Endothelial cell of hepatic sinusoid (primary cell): ENCODE results near the gene PCDHB11.
"Not testable (repeated sequence)": the region's sequence is repeated elsewhere in the genome, so short reads cannot be mapped to it uniquely, and the experiment has no call there.

Experiments
- in situ Hi-C: cut with HindIII; loops from 2 replicates; pipeline ENCODE4 v1.10.0; 2017; ENCODE audit warnings: low sequenced_read_pairs

PCDHB11 gene

DNA sequence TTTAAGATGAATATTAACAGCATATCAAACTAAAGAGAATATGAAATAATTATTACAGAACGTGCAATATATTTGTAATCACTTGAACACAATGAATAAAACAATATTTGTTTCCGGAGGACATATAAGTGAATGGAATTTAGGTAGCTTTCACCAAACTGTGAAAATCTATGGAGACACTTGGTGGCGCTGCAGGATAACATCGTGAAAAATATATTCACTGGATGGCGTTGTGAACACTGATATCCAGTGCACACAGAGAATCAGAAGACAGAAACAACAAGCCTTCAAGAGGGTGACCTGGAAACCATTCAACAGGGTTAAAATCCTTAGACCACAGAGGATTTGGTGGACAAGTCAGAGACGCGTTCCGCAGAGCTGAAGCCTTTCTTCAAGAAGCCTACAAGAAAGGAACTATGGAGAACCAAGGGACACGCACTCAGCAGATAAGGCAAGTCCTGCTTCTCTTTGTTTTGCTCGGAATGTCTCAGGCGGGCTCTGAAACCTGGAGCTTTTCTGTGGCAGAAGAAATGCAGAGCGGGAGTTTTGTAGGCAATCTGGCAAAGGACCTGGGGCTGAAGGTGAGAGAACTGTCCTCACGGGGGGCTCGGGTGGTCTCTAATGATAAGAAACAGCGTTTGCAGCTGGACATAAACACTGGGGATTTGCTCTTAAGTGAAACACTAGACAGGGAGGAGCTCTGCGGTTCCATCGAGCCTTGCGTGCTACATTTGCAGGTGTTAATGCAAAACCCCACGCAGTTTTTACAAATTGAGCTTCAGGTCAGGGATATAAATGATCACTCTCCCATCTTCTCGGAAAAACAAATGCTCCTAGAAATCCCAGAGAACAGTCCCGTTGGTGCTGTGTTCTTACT is at the start of gene PCDHB11:
Gene PCDHB11, plus strand, starts transcription at position 269 of the 877 bp plus-strand sequence. Its CDS starts 148 bp downstream, at position 417.
- in situ Hi-C loops = no loop called here

DNA sequence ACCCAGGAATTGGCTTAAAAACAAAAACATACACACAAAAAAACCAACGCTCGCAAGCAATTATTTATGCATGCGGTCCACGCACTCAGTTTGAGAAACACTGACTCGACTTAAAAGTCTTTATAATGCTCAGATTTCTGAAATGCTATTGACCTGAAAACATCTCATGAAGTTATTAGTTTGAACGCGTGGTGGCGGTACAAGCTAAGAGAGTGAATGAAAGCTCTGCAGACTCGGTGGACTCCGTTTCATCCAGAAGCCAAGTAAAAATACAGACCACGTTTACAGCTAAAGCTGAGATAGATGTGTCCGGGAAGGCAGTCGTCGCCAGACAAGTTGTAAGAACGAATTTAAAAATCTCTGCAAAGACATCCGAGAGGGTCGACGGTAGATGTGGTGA is 49.6 kb upstream of the PCDHB11 start, which contains the start of gene PCDHB6:
Gene PCDHB6, plus strand, starts transcription at position 246 of the 400 bp plus-strand sequence. CDS start 201 bp downstream, outside the sequence.
- in situ Hi-C loops = no loop called here

DNA sequence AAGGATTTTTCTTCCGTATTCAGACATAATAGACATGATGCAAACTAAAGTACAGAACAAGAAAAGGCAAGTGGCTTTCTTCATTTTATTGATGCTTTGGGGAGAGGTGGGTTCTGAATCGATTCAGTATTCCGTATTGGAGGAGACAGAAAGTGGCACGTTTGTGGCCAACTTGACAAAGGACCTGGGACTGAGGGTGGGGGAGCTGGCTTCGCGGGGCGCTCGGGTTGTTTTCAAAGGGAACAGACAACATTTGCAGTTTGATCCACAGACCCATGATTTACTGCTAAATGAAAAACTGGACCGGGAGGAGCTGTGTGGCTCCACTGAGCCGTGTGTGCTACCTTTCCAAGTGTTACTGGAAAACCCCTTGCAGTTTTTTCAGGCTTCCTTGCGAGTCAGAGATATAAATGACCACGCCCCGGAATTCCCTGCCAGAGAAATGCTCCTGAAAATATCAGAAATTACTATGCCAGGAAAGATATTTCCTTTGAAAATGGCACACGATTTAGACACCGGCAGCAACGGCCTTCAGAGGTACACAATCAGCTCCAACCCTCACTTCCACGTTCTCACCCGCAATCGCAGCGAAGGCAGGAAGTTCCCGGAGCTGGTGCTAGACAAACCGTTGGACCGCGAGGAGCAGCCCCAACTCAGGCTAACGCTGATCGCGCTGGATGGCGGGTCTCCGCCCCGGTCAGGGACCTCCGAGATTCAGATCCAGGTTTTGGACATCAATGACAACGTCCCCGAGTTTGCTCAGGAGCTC is 49.0 kb upstream of the PCDHB11 start:
- in situ Hi-C loops = no loop called here

DNA sequence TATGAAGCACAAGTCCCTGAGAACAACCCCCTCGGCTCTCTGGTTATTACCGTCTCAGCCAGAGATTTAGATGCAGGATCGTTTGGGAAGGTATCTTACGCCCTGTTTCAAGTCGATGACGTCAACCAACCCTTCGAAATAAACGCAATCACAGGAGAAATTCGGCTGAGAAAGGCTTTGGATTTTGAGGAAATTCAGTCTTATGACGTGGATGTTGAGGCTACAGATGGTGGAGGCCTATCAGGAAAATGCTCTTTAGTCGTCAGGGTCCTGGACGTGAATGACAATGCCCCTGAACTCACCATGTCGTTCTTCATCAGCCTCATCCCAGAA is 48.5 kb upstream of the PCDHB11 start:
- in situ Hi-C loops = no loop called here

DNA sequence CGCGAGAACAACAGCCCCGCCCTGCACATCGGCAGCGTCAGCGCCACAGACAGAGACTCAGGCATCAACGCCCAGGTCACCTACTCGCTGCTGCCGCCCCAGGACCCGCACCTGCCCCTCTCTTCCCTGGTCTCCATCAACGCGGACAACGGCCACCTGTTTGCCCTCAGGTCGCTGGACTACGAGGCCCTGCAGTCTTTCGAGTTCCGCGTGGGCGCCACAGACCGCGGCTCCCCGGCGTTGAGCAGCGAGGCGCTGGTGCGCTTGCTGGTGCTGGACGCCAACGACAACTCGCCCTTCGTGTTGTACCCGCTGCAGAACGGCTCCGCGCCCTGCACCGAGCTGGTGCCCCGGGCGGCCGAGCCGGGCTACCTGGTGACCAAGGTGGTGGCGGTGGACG is 47.8 kb upstream of the PCDHB11 start:
- in situ Hi-C loops = not testable (repeated sequence)

DNA sequence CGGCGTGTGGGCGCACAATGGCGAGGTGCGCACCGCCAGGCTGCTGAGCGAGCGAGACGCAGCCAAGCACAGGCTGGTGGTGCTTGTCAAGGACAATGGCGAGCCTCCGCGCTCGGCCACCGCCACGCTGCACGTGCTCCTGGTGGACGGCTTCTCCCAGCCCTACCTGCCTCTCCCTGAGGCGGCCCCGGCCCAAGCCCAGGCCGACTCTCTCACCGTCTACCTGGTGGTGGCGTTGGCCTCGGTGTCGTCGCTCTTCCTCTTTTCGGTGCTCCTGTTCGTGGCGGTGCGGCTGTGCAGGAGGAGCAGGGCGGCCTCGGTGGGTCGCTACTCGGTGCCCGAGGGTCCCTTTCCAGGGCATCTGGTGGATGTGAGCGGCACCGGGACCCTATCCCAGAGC is 47.3 kb upstream of the PCDHB11 start:
- in situ Hi-C loops = not testable (repeated sequence)

DNA sequence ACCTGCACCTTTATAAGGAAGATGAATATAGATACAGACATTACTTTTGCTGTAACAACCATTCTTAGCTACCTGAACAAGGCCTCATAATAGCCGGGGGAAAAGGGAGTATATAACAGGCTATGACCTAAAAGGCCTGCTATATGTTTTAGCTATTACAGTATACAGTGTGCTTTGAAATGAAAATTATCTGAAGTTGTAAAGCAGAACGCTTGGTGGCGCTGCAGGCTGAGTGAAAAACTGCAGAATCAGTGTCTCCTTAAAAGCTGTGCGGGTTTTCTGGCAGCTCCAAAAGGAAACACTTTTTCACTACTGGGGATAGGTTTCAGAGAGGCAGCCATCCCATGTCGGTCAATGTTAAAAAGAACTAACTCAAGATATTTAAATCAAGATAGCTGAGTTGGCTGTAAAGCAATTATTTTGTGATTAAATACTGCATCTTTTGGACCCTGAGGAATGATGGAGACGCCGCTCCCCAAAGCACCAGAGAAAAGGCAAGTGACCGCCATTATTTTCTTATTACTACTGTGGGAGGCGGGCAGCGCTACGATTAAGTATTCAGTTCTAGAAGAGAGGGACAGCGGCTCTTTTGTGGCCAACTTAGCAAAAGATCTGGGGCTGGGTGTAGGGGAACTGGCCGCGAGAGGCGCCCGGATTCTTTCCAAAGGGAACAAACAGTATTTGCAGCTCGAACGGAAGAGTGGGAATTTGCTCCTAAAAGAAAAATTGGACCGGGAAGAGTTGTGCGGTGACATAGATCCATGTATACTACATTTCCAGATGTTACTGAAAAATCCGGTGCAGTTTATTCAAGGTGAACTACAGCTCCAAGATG is 43.7 kb upstream of the PCDHB11 start:
- in situ Hi-C loops = no loop called here

DNA sequence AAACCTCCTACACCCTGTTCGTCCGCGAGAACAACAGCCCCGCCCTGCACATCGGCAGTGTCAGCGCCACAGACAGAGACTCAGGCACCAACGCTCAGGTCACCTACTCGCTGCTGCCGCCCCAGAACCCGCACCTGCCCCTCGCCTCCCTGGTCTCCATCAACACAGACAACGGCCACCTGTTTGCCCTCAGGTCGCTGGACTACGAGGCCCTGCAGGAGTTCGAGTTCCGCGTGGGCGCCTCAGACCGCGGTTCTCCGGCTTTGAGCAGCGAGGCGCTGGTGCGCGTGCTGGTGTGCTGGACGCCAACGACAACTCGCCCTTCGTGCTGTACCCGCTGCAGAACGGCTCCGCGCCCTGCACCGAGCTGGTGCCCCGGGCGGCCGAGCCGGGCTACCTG is 42.1 kb upstream of the PCDHB11 start:
- in situ Hi-C loops = not testable (repeated sequence)

DNA sequence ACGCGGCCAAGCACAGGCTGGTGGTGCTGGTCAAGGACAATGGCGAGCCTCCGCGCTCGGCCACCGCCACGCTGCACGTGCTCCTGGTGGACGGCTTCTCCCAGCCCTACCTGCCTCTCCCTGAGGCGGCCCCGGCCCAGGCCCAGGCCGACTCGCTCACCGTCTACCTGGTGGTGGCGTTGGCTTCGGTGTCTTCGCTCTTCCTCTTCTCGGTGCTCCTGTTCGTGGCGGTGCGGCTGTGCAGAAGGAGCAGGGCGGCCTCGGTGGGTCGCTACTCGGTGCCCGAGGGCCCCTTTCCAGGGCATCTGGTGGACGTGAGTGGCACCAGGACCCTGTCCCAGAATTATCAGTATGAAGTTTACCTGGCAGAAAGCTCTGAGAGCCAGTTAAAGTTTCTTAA is 41.5 kb upstream of the PCDHB11 start:
- in situ Hi-C loops = not testable (repeated sequence)

DNA sequence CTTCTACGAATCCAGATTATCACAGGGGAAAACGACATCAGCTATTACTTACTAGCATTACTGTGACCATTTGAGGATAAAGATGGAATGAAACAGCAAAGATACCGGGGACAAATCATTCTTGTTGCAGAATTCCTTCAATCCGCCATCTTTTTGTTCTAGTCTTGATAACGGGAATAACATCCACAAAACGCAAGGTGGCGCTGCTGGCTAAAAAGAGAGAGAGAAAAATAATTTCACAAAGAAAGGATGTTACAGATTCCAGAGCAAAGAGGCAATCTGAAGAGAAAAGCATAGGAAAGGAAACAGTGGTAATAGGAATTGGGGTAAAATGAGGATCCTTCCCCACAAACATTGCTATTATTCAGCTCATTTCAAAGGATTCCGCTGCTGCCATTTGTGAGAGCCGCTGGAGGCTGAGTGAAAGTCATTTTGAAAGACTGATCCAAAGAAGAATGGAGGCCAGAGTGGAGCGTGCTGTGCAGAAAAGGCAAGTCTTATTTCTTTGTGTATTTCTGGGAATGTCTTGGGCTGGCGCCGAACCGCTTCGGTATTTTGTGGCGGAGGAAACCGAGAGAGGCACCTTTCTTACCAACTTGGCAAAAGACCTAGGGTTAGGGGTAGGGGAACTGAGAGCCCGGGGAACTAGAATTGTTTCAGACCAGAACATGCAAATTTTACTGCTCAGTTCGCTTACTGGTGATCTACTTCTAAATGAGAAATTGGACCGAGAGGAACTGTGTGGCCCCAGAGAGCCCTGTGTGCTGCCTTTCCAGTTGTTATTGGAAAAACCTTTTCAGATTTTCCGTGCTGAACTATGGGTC is 26.8 kb upstream of the PCDHB11 start, which contains the start of gene PCDHB7:
Gene PCDHB7, plus strand, starts transcription at position 264 of the 824 bp plus-strand sequence. Its CDS starts 192 bp downstream, at position 456.
- in situ Hi-C loops = no loop called here

DNA sequence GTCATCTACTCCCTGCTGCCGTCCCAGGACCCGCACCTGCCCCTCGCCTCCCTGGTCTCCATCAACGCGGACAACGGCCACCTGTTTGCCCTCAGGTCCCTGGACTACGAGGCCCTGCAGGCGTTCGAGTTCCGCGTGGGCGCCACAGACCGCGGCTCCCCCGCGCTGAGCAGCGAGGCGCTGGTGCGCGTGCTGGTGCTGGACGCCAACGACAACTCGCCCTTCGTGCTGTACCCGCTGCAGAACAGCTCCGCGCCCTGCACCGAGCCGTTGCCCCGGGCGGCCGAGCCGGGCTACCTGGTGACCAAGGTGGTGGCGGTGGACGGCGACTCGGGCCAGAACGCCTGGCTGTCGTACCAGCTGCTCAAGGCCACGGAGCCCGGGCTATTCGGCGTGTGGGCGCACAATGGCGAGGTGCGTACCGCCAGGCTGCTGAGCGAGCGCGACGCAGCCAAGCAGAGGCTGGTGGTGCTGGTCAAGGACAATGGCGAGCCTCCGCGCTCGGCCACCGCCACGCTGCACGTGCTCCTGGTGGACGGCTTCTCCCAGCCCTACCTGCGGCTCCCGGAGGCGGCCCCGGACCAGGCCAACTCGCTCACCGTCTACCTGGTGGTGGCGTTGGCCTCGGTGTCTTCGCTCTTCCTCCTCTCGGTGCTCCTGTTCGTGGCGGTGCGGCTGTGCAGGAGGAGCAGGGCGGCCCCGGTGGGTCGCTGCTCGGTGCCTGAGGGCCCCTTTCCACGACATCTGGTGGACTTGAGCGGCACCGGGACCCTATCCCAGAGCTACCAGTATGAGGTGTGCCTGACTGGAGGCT is 24.9 kb upstream of the PCDHB11 start:
- in situ Hi-C loops = loop anchor here (5.0 kb wide), 1 partner anchor 63 kb away; no protein-coding TSS in a partner anchor

DNA sequence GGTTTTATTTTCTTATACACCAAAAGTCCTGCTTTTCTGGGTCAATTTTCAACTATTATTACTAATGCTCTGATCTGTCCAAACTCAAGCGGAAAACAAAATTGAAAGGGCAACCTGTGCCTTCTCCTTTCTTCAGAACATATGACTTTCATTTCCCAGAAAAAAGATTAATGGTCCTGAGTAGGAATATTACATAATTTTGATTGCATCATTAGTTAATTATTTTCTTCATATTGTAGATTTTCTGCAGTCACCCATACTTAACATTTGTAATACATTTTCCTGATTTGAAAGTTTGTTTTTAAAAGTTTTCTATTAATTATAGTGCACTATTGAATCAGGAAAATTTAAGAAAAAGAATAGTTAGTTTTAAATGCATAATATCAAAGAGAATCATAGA is 23.5 kb upstream of the PCDHB11 start:
- in situ Hi-C loops = loop anchor here (5.0 kb wide), 1 partner anchor 61 kb away; no protein-coding TSS in a partner anchor

DNA sequence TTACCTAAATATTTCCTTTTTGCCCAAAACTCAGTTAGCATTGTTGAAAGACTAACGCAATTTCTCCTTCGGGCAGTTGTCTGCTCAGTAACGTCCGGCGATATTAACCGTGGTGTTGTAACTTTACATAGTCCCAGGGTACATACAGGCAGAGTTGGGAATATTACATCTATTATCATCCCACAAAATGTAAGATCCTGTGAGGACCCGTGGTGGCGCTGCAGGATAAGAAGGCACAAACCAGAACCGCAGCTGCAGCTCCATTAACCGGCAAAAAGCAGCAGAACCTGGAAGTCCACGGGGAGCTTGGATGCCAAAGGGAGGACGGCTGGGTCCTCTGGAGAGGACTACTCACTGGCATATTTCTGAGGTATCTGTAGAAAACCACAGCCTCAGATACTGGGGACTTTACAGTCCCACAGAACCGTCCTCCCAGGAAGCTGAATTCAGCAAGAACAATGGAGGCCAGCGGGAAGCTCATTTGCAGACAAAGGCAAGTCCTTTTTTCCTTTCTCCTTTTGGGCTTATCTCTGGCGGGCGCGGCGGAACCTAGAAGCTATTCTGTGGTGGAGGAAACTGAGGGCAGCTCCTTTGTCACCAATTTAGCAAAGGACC is 21.7 kb upstream of the PCDHB11 start, which contains the start of gene PCDHB8:
Gene PCDHB8, plus strand, starts transcription at position 214 of the 615 bp plus-strand sequence. Its CDS starts 245 bp downstream, at position 459.
- in situ Hi-C loops = loop anchor here (5.0 kb wide), 1 partner anchor 60 kb away; no protein-coding TSS in a partner anchor

DNA sequence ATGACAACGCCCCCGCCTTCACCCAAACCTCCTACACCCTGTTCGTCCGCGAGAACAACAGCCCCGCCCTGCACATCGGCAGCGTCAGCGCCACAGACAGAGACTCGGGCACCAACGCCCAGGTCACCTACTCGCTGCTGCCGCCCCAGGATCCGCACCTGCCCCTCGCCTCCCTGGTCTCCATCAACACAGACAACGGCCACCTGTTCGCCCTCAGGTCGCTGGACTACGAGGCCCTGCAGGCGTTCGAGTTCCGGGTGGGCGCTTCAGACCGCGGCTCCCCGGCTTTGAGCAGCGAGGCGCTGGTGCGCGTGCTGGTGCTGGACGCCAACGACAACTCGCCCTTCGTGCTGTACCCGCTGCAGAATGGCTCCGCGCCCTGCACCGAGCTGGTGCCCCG is 20.1 kb upstream of the PCDHB11 start:
- in situ Hi-C loops = loop anchor here (5.0 kb wide), 1 partner anchor 58 kb away; no protein-coding TSS in a partner anchor

DNA sequence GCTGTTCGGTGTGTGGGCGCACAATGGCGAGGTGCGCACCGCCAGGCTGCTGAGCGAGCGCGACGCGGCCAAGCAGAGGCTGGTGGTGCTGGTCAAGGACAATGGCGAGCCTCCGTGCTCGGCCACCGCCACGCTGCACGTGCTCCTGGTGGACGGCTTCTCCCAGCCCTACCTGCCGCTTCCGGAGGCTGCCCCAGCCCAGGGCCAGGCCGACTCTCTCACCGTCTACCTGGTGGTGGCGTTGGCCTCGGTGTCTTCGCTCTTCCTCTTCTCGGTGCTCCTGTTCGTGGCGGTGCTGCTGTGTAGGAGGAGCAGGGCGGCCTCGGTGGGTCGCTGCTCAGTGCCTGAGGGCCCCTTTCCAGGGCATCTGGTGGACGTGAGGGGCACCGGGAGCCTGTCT is 19.6 kb upstream of the PCDHB11 start:
- in situ Hi-C loops = loop anchor here (5.0 kb wide), 1 partner anchor 57 kb away; no protein-coding TSS in a partner anchor

DNA sequence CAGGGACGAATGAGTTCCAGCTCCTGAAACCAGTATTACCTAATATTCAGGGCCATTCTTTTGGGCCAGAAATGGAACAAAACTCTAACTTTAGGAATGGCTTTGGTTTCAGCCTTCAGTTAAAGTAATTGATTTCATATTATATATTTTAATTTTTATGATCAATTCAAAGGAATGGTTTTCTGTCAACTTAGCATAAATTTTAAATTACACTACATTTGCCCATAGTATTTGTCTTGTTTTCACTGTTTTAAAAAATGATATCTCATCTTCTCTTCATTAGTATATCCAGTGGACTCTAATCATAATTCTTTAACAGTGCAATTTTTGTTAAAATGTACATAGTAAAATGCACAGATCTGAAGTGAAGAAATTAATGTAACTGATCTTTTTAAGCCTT is 19.1 kb upstream of the PCDHB11 start:
- in situ Hi-C loops = no loop called here

DNA sequence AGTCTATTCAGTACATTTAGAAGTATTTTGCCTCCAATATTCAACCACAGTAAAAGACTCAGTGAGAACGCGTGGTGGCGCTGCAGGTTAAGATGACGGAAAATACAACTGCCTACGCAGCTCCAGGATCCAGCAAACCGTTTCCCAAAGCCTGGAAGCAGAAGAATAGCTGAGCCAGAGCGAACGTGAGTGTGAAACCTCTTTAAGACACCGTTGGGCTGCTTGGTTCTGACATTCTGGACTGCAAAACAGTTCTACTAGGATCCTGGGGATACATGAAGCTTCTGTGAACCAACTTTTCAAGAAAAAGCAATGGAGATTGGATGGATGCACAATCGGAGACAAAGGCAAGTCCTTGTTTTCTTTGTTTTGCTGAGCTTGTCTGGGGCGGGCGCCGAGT is 17.2 kb upstream of the PCDHB11 start, which contains the start of gene PCDHB16:
Gene PCDHB16, plus strand, starts transcription at position 140 of the 400 bp plus-strand sequence. Its CDS starts 173 bp downstream, at position 313.
- in situ Hi-C loops = no loop called here
